ENCODE data around the gene HYI. TPM values are rescaled to one million over a fixed set of nuclear protein-coding genes. Genes with fewer than 3 reads are reported as not detected.
"Not testable (repeated sequence)": the region's sequence is repeated elsewhere in the genome, so short reads cannot be mapped to it uniquely, and the experiment has no call there.

Gene HYI
- total RNA-seq, 1 experiment from 2014 or later: 16.7 TPM

- no peak for DNase-seq
- Histone ChIP-seq H3K4me3 (no peak overlapping the region), H3K27me3 (no peaks in the 10 kb centered on the region), H3K9me3 (no peaks in the 10 kb centered on the region), H3K36me3 (no peaks in the 10 kb centered on the region)
These were observed 18.3 kb upstream of the HYI start for GRCh38 chr1:43472087-43472462.

DNA sequence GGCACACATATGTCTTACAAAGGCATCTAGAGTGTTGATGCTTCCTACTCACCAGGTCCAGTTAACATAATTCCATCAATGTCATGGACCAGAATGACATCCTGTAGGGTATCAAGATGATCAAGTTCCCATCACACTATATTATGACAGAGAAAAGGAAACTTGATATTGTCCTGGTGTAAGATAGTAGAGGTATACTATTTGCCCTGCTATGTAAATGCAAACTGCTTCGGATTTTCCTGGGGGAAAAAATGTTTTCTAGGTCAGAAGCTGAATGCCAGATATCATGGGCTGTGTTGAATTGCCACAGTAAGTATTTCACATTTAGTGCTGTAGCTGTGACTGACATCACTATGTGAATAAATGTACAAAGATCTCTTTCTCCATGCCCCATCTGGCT lies 16.2 kb upstream of the HYI start:
- H3K36me3 ChIP-seq: no peaks in the 10 kb centered on the region
- H3K4me3 ChIP-seq: no peak overlapping the region
- H3K9me3 ChIP-seq: no peaks in the 10 kb centered on the region
- H3K27me3 ChIP-seq: no peaks in the 10 kb centered on the region
- no peak for DNase-seq

DNA sequence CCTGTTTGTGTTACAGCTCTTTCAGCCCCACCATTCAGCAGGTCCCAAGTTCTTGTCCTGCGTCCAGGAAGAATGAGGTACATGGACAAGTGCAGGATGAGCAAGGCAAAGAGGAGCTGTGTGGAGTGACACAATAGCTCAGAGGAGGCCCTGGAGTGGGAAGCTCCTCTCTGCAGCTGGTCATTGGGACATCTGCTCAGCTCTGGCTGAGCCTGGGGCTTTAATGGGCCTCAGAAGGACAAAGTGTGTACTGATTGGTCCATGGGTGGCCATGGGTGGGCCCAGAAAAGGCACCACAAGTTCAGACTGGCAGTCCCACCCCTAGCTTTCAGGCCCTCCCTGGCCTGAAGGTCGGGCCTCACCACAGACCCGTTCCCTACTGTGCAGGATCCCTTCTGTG lies 14.7 kb upstream of the HYI start:
- no peaks in the 10 kb centered on the region for H3K9me3 ChIP-seq
- H3K36me3 ChIP-seq: no peaks in the 10 kb centered on the region
- no peaks in the 10 kb centered on the region for H3K27me3 ChIP-seq
- DNase-seq: no peak
- no peak overlapping the region for H3K4me3 ChIP-seq

- Histone ChIP-seq H3K4me3 (no peak overlapping the region), H3K27me3 (no peaks in the 10 kb centered on the region), H3K36me3 (no peaks in the 10 kb centered on the region), H3K9me3 (no peaks in the 10 kb centered on the region)
- DNase-seq: no peak
These were observed 12.7 kb upstream of the HYI start for GRCh38 chr1:43466403-43466802.

- H3K9me3 ChIP-seq: no peaks in the 10 kb centered on the region
- no peak for DNase-seq
These were observed 11.9 kb upstream of the HYI start for GRCh38 chr1:43465505-43466067.

DNA sequence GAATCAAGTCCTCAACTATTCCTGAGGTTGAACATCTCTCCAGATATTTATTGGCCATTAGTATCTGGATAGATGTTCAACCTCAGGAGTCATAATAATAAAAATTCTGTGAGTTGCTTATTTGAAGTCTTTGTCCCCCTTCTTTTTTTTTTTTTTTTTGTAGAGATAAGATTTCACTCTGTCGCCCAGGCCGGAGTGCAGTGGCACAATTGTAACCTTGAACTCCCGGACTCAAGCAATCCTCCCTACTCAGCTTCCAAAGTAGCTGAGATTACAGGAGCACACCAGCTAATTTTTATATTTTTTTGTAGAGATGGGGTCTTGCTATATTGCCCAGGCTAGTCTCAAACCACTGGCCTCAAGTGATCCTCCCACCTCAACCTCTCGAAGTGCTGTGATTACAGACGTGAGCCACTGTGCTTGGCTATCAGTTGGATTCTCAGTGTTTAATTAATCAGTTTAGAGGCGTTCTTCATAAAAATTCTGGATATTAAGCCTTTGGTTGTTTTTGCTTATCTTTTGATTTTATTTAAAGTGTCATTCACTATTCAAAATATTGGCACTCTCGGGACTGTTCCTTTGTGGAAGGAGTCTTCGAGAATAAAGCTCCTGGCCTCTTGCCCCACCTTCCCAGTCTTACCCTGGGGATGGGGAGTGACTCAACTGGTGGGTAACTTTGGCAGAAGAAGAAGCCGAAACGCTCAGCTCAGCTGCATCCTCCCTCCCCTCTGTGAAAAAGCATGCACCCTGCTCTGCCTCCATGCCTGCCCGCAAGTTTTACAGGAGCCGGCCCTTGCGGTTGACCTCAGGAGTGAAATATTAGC lies 11.2 kb upstream of the HYI start:
- Histone ChIP-seq H3K4me3 (no peak overlapping the region), H3K9me3 (no peaks in the 10 kb centered on the region), H3K36me3 (no peaks in the 10 kb centered on the region), H3K27me3 (no peaks in the 10 kb centered on the region)
- DNase-seq: peak; percentile 41

More at GRCh38 chr1:43465505-43466067, 11.9 kb upstream of the HYI start:
- no peak overlapping the region for H3K4me3 ChIP-seq
- no peaks in the 10 kb centered on the region for H3K36me3 ChIP-seq
- H3K27me3 ChIP-seq: no peaks in the 10 kb centered on the region

- Histone ChIP-seq H3K9me3 (no peaks in the 10 kb centered on the region), H3K4me3 (no peak overlapping the region), H3K36me3 (no peaks in the 10 kb centered on the region), H3K27me3 (peaks cover 4% of the 10 kb centered on the region; the same call in 1 of the 2 replicates)
- no peak for DNase-seq
These were observed 9.7 kb upstream of the HYI start for GRCh38 chr1:43463479-43463878.

- Histone ChIP-seq H3K27me3 (peaks cover 12% of the 10 kb centered on the region; the same call in 1 of the 2 replicates), H3K36me3 (no peaks in the 10 kb centered on the region), H3K4me3 (no peak overlapping the region), H3K9me3 (no peaks in the 10 kb centered on the region)
- DNase-seq: no peak
These were observed 7.4 kb upstream of the HYI start for GRCh38 chr1:43460988-43461693.

- not testable (repeated sequence) for H3K4me3 ChIP-seq, DNase-seq, H3K9me3 ChIP-seq, H3K36me3 ChIP-seq
- peaks cover 14% of the 10 kb centered on the region for H3K27me3 ChIP-seq
These were observed 4.6 kb upstream of the HYI start for GRCh38 chr1:43458379-43458778.

DNA sequence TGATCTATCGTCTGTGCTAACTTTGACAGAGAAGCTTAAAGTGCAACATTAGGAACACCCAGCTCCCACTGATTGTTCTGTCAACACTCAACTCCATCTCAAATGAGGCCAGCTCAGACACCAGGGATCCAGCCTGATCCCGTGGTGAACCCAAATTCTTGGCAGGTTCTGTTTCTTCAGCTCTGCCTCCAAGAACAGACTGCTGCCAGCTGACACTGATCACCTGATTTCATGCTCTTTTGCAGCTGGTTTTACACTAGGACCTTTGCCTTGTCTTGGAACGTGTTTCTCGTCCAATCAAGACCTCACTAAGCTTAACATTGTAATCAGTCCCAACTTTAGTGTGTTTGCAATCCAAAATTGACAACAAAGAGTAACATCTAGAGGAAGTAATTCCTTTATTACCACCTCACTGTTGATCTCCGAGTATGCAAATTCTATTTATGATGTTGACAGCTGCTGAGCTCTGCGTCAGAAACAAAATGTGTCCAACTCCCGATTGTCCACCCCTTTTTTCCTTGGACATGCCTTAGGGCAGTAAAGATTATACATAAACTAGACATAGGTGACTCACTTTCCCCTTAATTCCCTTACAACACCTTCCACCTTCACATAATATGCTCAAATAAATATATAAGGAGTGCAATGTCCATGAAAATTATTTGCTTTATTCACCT lies 1.6 kb upstream of the HYI start:
- H3K36me3 ChIP-seq: peaks cover 9% of the 10 kb centered on the region
- no peak overlapping the region for H3K4me3 ChIP-seq
- H3K27me3 ChIP-seq: peaks cover 14% of the 10 kb centered on the region
- no peak for DNase-seq
- no peaks in the 10 kb centered on the region; the same call in 1 of the 2 replicates for H3K9me3 ChIP-seq

DNA sequence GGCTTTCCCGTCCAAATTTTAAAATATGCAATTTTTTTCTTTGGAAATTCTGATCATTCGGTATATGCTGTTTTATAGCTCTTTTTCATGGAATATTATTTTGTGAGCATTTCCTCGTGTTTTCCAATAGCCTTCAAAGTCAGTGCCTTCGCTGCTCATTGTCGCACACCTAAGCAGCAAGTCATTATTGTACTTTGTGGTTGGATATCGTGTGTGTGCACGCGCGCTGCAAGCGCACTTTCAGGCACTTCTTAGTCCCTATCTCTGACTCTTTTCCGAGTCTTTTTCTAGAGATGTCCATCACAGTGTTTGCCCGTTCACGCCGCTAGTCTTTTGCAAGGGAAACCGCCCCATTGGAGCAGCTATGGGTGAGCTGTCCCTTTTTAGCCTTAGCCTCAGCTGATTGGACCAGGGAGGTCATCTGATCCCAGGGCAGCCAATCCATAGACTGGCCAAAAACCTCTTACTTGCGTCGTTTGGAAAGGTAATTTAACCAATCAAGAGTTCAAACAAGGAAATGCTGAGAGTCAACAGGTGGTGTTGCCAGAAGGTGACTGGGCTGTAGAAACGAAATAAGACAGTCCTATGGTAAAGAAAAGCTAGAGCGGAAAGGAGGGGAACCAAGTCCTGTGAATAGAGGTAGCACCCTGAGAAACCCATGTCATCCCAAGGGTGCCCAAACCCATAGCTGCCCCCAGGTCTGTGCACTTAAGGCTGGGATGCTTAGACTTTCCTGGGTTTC lies 710 bp upstream of the HYI start:
- Histone ChIP-seq H3K4me3 (peak overlapping the region; percentile 23), H3K27me3 (peaks cover 14% of the 10 kb centered on the region), H3K36me3 (peaks cover 9% of the 10 kb centered on the region), H3K9me3 (no peaks in the 10 kb centered on the region; the same call in 1 of the 2 replicates)
- DNase-seq: peak; percentile 66

GRCh38 chr1:43452789-43453441 lies 816 bp downstream of the HYI start:
- Histone ChIP-seq H3K4me3 (peak overlapping the region; percentile 11; the same call in 1 of the 2 replicates), H3K36me3 (peaks cover 17% of the 10 kb centered on the region), H3K9me3 (no peaks in the 10 kb centered on the region; the same call in 1 of the 2 replicates), H3K27me3 (peaks cover 10% of the 10 kb centered on the region; the same call in 1 of the 2 replicates)
- DNase-seq: peak; percentile 43

DNA sequence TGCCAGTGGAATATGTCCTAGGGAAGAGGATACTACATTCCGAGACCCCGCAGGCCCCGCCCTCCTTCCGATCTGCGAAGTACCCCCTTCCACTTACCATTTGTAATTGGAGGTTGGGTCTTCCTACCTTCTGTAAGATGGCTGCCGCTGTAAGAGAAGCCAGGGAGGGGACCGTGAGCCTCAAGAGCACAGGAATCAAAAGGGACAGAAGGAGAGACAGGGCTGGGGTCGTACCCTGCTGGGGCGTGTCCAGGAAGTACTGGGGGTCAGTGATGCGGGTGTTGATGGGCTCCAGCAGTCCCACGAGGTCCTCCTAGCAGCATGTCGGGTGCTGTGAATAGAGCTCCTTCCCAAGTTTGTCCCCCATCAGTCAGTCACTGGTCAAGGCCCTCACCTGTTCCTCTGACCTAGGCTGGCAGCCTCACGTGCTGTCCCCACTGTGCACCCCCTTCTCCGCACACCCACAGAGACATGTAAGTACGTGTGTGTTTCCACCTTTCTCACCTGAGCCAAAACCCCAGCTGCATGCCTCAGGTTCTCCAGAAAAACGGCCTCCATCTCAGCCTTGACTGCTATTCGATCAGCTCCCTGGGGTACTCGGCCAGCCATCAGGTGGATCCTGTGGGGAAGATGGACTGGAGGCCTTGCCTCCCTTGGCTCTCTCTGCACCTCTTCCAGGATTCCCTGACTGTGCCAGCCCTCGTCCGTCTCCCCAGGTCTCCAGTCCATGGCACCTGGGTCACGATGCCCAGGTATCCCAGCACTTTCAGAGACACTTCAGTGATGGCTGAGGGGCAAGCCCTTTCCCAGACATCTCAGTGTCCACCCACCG lies 1.8 kb downstream of the HYI start:
- H3K9me3 ChIP-seq: no peaks in the 10 kb centered on the region; the same call in 1 of the 2 replicates
- no peak for DNase-seq
- H3K4me3 ChIP-seq: no peak overlapping the region
- H3K27me3 ChIP-seq: peaks cover 5% of the 10 kb centered on the region; the same call in 1 of the 2 replicates
- peaks cover 21% of the 10 kb centered on the region for H3K36me3 ChIP-seq

- H3K9me3 ChIP-seq: no peaks in the 10 kb centered on the region; the same call in 1 of the 2 replicates
- DNase-seq: no peak
- no peak overlapping the region for H3K4me3 ChIP-seq
- peaks cover 25% of the 10 kb centered on the region for H3K36me3 ChIP-seq
- H3K27me3 ChIP-seq: peaks cover 2% of the 10 kb centered on the region; the same call in 1 of the 2 replicates
These were observed 2.6 kb downstream of the HYI start for GRCh38 chr1:43451157-43451591.
